Lung (tissue), 12 donors: Measurements from ENCODE around the gene CDC42EP4. TPM values are rescaled to one million over a fixed set of nuclear protein-coding genes. Genes with fewer than 3 reads are reported as not detected.
"Not testable (repeated sequence)": the region's sequence is repeated elsewhere in the genome, so short reads cannot be mapped to it uniquely, and the experiment has no call there.

Experiments used
- ATAC-seq: fragments of 200-7000 bp; cut with Tn5 transposase; one replicate; pipeline ENCODE4 v1.9.1; 2020; ENCODE audit warnings: moderate number of reproducible peaks; ENCODE audit not compliant: insufficient read depth, low FRiP score
- DNase-seq, 3 donors: peaks; one replicate each; pipeline ENCODE4 v3.0.0-alpha.2; 2013 to 2017
- H3K27ac ChIP-seq, 2 donors: one replicate each; pipeline ENCODE4 v1.5.1; 2013; ENCODE audit warnings: mild to moderate bottlenecking in 2 of 2, moderate library complexity in 2 of 2, control low read depth in 1 of 2, inconsistent platforms in 1 of 2, low read depth in 1 of 2, low read length in 1 of 2
- H3K27me3 ChIP-seq, 3 donors: one replicate each; pipeline ENCODE4 v1.5.1; 2013; ENCODE audit warnings: low read length in 2 of 3; ENCODE audit not compliant: control insufficient read depth in 3 of 3, insufficient read depth in 3 of 3
- H3K36me3 ChIP-seq, 4 donors: one replicate each; pipeline ENCODE4 v1.5.1; 2013; ENCODE audit warnings: low read length in 4 of 4, mild to moderate bottlenecking in 1 of 4, moderate library complexity in 1 of 4; ENCODE audit not compliant: control insufficient read depth in 4 of 4, insufficient read depth in 4 of 4
- H3K4me1 ChIP-seq, 5 donors: one replicate each; pipeline ENCODE4 v1.5.1; 2013; ENCODE audit warnings: low read length in 5 of 5, mild to moderate bottlenecking in 2 of 5, moderate library complexity in 1 of 5; ENCODE audit not compliant: control insufficient read depth in 5 of 5, insufficient read depth in 5 of 5
- H3K4me3 ChIP-seq: one replicate; pipeline ENCODE4 v1.5.1; 2013; ENCODE audit warnings: mild to moderate bottlenecking, control low read depth, moderate library complexity
- H3K9ac ChIP-seq, 2 donors: one replicate each; pipeline ENCODE4 v1.5.1; 2013; ENCODE audit warnings: low read length in 2 of 2, control low read depth in 1 of 2; ENCODE audit not compliant: insufficient read depth in 1 of 2
- H3K9me3 ChIP-seq, 4 donors: one replicate each; pipeline ENCODE4 v1.5.1; 2013; ENCODE audit warnings: low read length in 3 of 4, mild to moderate bottlenecking in 1 of 4, moderate library complexity in 1 of 4; ENCODE audit not compliant: control insufficient read depth in 4 of 4, insufficient read depth in 3 of 4
- WGBS, 2 donors: extraction: QIAGEN DNeasy Blood & Tissue Kit; methylation state at CpG; one replicate each; pipeline ENCODE4 v1.1.7; 2013; 5-methylcytosine and 5-hydroxymethylcytosine counted together
- polyA plus RNA-seq, 2 donors: library from polyadenylated mRNA; stranded (reverse); fragments of 200-250 nt; gene quantifications; one replicate each; pipeline ENCODE4 v1.2.1, GENCODE V29; 2013
- total RNA-seq, 2 donors: library from RNA; depleted of rRNA in 1 of 2; stranded (reverse); fragments of >200 nt in 1 of 2; gene quantifications; one replicate each; pipeline ENCODE4 v1.2.1, GENCODE V29; 2014 to 2021
- TF ChIP-seq, protein P1 (sequence below): IDR thresholded peaks from 2 replicates; pipeline ENCODE4 v1.5.1; 2012; ENCODE audit warnings: mild to moderate bottlenecking; ENCODE audit errors: control extremely low read depth, extremely low read depth
- donor health status: control.
- donor health status: control.
- donor health status: Bipolar disorder and iron deficiency.
- donor health status: healthy.
- donor health status: DM: yes; HTN: yes; CAD: no.

The CDC42EP4 gene
- total and polyA plus RNA-seq, 4 donors = 18.6 to 56.2 (median 52.1) TPM

GRCh38 chr17:73316919-73317505 lies 5.2 kb upstream of the CDC42EP4 start:
- no peak overlapping the region for H3K9ac ChIP-seq
- H3K9me3 ChIP-seq = no peaks in the 10 kb centered on the region
- peaks cover 0 to 21% (median 3%) of the 10 kb centered on the region in 5 donors for H3K4me1 ChIP-seq
- no peaks in the 10 kb centered on the region for H3K36me3 ChIP-seq
- H3K27ac ChIP-seq = no peak overlapping the region
- H3K27me3 ChIP-seq = no peaks in the 10 kb centered on the region
- H3K4me3 ChIP-seq = no peak overlapping the region
- WGBS, 2 donors = 68 to 83% methylated on average over 8 of the region's 8 CpGs
- TF ChIP-seq, protein P1, sequence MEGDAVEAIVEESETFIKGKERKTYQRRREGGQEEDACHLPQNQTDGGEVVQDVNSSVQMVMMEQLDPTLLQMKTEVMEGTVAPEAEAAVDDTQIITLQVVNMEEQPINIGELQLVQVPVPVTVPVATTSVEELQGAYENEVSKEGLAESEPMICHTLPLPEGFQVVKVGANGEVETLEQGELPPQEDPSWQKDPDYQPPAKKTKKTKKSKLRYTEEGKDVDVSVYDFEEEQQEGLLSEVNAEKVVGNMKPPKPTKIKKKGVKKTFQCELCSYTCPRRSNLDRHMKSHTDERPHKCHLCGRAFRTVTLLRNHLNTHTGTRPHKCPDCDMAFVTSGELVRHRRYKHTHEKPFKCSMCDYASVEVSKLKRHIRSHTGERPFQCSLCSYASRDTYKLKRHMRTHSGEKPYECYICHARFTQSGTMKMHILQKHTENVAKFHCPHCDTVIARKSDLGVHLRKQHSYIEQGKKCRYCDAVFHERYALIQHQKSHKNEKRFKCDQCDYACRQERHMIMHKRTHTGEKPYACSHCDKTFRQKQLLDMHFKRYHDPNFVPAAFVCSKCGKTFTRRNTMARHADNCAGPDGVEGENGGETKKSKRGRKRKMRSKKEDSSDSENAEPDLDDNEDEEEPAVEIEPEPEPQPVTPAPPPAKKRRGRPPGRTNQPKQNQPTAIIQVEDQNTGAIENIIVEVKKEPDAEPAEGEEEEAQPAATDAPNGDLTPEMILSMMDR = no peak
- ATAC-seq = no peak
- DNase-seq = peak in 1 of 3 donors; percentile 15

DNA sequence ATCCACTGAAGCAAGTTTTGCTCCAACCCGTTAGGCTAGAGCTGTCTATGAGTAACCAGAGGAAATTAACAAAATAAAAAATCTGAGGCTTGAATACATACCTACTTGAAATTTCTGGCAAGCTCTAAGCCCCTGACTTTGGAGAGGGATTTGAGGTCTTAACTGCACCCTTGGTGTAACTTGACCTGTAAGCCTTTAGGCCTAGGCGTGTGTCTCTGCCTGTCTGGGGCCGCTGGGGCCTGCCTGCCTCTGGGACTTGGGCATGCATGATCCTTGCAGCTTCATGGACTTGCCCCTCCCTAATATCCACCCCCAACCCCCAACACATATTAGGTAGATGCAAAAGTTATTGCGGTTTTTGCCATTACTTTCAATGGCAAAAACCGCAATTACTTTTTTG lies 3.7 kb upstream of the CDC42EP4 start:
- Histone ChIP-seq H3K4me1 (peaks cover 0 to 21% (median 3%) of the 10 kb centered on the region in 5 donors), H3K27me3 (no peaks in the 10 kb centered on the region), H3K36me3 (peaks cover 0 to 8% (median 0%) of the 10 kb centered on the region in 4 donors), H3K9me3 (no peaks in the 10 kb centered on the region), H3K4me3 (no peak overlapping the region), H3K9ac (no peak overlapping the region), H3K27ac (no peak overlapping the region)
- TF ChIP-seq, protein P1 = no peak
- WGBS, 2 donors = 57 to 59% methylated on average over 5 of the region's 5 CpGs
- ATAC-seq = no peak
- DNase-seq = no peak

DNA sequence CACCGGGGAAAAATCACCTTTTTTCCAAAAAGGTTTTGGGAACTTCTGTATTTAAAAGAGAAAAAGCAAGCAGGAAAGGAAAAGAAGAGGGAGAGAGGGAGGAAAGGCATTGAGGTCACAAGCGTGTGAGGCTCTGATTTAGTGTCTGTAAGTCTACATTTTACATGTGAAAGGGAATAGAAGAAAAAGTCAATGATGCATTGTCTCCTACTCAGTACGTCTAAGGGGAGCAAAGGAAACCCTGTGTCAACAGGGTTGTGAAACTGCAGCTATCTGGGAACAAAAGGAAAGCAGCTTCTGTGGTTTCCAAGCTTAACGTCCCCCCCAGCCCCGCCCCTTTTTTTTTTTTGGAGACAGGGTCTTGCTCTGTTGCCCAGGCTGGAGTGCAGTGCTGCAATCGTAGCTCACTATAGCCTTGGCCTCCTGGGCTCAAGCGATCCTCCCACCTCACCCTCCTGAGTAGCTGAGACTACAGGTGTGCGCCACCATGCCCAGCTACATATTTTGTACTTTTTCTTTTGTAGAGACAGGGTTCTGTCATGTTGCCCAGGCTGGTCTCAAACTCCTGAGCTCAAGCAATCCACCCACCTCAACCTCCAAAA lies 1.8 kb upstream of the CDC42EP4 start:
- Histone ChIP-seq H3K4me1 (peaks cover 0 to 29% (median 8%) of the 10 kb centered on the region in 5 donors), H3K4me3 (no peak overlapping the region), H3K27me3 (no peaks in the 10 kb centered on the region), H3K9ac (no peak overlapping the region), H3K9me3 (no peaks in the 10 kb centered on the region), H3K36me3 (peaks cover 0 to 16% (median 2%) of the 10 kb centered on the region in 4 donors), H3K27ac (no peak overlapping the region)
- 73 to 76% methylated on average over 8 of the region's 8 CpGs for WGBS, 2 donors
- DNase-seq = no peak
- no peak for ATAC-seq
- TF ChIP-seq, protein P1 = no peak

DNA sequence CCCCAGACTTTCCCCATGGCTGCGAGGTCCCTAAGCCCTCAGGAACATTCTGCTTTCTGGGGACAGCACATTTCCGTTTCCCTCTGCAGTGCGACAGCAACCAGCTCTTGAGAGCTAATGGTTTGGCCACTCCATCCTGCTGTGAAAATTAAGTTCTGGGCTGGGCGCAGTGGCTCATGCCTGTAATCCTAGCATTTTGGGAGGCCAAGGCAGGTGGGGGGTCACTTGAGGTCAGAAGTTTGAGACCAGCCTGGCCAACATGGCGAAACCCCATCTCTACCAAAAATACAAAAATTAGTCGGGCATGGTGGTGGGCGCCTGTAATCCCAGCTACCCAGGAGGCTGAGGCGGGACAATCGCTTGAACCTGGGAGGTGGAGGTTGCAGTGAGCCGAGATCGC lies 1.1 kb upstream of the CDC42EP4 start:
- Histone ChIP-seq H3K27ac (peak overlapping the region; percentile 99), H3K9ac (peak overlapping the region in 1 of 2 donors; percentile 65), H3K4me1 (peaks cover 0 to 35% (median 8%) of the 10 kb centered on the region in 5 donors), H3K36me3 (peaks cover 0 to 16% (median 2%) of the 10 kb centered on the region in 4 donors)
- not testable (repeated sequence) for H3K27me3 ChIP-seq, DNase-seq, H3K9me3 ChIP-seq, H3K4me3 ChIP-seq, ATAC-seq
- 68 to 76% methylated on average over 11 of the region's 11 CpGs for WGBS, 2 donors
